GM21360 (cell line): ENCODE data around the gene TBK1.

Experiments
- ATAC-seq: cut with Tn5 transposase; IDR thresholded peaks from one replicate; pipeline ENCODE4 v1.9.1; 2021; ENCODE audit warnings: mild to moderate bottlenecking, moderate library complexity; ENCODE audit not compliant: unreplicated experiment

Gene TBK1

DNA sequence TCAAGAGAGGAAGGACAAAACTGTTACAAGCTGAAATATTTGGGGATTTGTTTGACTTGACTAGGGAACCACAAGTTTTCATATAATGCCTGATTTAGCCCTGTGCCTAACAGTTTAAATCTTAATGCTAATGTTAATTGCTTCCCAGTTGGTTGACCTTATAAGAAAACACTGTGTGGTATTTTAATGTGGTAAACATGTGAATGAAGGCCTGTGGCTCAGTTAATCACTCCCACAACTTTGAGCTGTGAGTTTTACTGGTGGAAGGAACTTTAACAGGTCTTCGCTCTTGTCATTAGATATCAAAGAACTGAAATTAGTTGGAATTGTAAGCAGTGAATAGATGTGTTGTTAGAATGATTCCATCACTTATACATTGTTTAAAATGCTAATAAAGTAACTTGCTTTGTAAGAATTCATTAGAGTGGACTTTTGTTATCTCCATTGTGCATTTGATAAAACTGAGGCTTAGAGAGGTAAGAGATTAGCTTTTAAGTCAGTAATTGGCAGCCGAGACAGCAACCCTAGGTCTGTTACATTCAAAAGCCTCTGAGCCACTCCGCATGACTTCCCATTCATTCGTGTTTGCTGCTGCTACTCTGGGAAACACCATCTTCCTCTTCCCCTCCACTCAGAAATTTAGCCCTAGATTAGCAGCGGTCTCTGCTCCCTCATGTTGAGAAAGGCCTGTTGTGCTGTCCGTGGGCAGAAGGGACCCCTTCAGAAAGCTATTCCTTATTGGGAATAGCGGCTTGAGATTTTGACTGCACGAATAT, 1.0 kb upstream of the TBK1 start:
- no peak for ATAC-seq

DNA sequence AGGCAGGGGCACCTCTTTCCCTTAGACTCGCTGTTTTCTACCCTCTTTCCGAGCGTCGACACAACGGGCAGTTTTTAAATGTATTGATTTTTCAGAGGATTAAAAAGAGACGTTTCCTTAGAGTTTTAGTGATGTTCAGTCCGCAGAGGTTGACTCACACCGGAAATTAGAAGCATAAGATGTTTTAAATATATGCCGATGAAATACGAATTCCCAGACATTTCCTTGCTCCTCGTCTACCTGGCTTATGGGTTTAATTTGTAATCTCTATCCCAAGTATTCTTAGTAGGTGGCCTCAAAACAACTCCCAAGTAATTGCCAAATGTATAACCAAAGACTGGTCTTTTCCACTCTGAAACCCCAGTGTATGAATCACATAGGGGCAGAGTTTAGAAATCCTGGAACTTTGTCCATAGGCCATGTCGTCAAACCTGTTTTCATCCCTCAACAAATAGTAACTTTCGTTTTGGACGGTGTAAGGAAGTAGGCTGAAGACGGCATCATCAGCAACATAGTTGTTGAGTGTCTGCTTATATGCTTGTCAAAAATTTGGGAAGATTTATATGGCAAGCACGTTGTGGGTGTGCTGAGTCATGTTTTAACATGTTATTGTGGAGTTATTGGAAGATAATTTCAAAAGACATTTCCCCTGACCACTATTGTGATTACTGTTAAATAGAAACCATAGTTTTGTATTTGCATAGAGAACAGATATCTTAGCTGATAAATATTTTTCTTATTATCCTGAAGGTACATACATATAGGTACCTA, 824 bp downstream of the TBK1 start:
- no peak for ATAC-seq

DNA sequence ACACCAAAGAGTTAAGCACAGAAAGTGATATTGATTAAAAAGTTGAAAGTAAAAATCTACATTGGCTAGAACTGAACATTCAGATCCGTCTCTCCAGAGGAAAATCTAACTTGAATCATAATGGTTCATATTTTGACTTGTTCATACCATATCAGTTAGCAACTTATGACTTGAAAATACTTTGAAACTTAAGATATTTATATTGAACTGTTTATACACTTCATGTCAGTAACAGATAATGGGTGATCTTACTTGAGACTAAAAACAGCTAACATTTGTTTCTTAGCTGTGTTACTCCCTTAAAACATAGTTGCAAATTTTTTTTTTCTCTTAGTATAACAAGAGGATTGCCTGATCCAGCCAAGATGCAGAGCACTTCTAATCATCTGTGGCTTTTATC, 3.6 kb downstream of the TBK1 start:
- ATAC-seq: no peak

DNA sequence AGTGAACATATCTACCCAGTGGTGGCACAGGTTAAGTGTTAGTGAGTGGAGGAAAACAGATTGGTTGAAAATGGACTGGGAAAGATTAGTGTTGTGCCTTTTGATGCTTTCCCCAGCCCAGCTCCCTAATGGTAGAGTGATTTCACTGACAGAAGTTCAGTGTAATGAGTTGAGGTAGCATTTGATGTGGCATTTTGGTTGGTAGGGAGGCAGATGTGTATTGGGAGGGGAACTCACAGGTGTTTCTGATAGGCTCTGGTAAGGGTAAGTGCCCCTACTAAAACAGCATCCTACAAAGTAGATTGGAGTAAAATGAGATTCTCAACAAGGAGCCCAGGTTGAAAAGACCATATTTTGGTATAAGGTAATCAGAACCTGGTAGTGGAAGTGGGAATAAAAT, 4.2 kb downstream of the TBK1 start:
- no peak for ATAC-seq

DNA sequence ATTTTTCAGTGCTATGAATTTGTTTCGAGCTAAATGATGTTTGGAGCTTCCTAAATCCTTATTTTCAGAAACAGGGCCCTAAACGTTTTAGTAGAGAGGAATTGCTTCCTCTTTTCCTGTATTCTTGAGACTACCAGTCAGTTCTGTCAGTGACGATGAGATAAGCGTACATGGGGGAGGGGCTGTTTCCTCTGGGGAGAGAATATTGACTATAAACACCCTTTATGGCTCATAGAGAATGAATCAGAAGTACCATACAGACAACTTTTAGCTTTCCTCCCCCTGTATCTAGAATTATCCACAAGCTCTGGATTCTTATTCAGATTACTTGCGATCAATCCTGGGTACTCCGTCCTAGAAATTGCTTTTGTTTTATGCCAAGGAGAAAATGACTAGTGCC, 5.1 kb downstream of the TBK1 start:
- no peak for ATAC-seq

DNA sequence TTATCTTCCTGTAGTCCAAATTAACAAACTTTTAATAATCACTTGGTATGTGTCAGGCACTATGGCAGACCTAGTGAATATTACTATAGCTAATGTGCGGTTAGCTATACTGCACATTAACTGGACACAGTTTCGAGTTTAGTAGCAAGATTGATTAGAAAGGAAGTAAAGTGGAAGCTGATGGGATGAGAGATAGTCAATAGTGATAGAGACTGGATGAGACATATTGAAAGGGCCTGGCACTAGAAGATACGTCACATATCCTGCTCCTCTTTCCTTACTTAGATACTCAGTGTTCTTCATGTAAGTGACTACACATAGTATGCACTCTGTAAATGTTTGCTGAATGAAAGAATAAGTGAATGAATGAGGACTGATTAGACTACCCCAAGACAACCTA, 5.5 kb downstream of the TBK1 start:
- no peak for ATAC-seq

DNA sequence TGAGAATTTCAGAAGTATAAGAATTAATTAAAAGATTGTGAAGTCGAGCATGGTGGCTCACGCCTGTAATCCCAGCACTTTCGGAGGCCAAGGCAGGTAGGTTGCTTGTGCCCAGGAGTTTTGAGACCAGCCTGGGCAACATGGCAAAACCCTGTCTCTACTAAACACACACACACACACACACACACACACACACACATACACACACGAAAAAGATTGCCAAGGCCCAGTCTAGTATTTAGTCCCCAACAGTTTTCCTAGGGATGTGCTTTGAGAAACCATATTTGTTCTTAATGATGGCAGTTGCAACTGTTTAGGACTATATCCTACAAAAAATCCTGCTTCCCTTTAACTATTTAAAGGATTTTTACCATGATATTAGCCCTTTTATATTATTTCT, 6.0 kb downstream of the TBK1 start:
- ATAC-seq: no peak

DNA sequence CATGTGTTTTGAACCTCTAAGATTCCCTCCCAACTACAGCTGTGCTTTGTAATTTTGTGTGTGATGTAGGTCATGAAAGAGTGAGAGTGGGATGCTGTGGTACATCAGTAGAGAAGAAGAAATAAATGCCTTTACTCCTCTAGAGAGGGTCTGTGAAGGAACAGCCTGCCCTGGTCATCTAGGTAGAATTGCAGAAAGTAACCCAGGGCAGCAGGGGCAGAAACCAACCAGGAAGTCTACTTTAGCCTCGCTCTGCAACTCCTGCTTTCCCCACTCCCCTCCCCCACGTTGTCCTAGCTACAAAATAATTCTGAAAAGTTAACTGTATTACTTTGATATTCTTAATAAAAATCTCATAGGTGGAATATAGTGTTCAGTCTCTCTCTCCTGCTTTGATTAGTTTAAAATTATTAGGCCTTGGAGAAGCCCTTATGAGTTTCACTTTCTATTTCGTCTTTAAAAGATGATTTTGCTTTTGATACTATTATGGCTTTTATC, 7.5 kb downstream of the TBK1 start:
- no peak for ATAC-seq

DNA sequence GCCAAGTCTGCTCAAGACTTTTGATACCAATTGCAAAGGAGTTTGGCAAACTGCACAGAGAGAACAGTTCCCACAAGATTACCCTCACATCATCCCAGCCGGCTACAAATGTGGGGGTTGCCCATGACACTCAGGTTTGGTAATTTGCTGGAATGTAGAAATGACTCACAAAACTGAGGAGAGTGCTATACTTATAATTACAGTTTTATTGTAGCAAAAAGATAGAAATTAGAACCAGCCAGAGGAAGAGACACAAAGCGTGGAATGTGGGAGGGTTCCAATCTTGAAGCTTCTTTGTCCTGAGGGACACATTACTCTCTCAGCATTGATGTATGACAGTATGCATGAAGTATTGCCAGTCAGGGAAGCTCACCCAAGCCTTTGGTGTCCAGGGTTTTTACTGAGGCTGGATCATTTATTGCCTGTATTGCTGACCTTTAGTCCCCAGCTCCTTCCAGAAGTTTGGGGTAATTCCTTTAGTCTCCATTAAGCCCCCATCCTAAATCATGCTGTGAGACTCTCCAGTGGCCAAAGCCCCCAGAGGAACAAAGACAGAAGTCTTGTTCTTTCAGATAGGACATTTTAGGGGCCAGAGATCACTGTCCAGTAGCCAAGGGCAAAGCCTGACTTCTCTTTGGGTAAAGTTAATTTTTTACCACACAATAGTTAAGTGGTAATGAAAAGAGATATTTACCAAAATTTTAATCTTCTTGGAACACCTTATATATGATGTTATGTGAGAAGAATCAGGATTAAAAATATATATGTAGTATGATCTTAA, 9.9 kb downstream of the TBK1 start:
- no peak for ATAC-seq

DNA sequence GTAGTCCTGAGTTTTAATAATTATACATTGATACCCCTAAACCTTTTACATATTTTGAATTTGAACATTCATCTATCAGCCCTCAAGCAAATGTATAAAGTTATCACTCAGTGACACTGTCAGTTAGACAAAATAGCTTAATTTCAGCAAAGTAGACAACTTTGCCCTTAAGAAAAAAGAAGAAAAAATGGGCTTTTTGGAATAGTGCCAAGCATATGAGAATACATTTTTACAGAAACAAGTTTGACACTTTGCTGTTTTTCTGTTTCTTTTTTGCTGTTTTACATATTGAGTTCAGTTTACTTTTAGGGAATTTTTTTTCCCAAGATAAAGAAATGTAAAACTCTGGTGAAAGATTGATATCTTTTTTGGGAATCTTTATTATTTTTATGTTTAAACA, 14.3 kb downstream of the TBK1 start:
- ATAC-seq: no peak

DNA sequence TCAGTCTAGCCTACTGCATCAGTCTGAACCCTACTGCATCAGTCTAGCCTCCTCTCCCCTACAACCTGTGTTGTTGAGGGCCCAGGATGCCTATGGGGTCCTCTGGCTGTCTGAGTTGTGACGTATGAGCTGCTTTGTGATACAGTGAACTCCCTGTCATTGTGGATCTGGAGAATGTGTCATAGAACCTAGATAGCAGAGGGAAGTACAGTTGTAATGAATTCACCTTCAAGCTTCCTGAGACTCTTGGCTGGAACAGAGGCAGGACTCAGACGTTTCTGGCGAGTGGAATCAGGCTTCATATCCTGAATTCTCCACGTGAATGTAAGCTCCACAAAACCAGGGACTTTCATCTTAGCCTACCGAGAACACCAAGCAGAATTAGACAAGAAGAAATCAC, 17.0 kb downstream of the TBK1 start:
- no peak for ATAC-seq

DNA sequence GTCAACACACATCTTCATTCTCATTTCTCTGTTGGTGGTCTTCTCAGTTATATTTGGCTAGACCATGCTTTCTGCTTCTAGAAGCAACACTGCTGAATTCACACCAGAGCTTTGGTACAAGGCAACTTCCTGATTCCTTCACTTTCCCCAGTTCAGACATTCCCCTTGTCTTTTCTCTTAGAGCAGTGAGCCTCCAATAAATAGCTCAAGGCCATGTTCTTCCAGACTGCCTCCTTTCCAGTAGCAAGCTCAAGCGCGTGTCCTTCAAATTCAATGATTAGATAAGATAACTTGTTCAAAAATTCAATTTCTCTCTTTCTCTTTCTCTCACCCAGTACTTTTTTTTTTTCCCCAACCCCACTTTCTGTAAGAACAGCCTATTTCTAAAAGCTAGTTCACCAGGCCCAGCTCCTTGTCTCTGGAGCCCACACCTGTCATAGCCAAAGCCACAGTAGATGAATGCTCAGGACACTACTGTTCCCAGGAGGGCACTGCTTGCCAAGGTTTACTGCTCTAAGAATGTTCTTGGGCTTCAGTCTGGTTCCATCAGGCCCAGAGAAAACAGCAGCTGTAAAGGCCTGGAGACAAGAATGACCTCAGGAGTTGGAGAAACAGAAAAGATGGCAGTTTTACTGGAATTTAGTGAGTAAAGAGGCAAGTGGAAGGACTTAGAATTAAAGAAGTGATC, 17.7 kb downstream of the TBK1 start:
- no peak for ATAC-seq

DNA sequence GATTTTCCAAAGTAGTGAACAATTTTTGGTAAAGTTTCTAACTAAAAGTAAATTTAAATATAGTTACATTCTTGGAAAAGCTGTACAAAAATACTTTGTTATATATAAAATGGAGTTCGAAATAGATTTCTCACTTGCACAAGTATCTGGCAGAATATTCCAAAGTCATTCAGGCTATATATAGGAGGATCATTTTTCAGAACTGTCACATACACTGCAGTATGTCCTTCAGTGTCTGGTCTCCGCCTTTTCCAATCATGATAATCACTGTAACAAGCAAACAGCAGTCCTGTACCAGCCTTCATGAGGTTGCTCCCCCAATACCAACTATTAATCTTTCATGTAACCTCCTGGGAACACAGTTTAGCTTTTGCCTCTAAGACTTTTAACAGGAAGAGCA, 18.6 kb downstream of the TBK1 start:
- ATAC-seq: no peak

DNA sequence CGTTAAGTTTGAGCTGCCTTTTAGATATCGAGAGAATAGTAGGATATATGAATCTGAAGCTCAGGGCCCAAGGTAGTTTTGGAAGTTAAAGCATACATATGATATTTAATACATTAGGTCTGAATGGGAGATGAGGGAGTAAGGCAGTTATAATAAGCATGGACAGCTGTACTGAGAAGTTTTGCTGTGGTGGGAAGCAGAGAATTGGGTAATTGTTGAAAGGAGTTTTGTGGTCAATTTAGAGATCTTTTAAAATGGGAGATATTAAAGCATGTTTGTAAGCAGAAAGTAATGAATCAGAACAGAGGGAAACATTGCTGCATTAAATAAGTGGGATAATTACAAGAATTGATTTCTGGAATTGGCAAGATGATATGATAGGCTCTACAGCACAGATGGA, 21.3 kb downstream of the TBK1 start:
- ATAC-seq: no peak

DNA sequence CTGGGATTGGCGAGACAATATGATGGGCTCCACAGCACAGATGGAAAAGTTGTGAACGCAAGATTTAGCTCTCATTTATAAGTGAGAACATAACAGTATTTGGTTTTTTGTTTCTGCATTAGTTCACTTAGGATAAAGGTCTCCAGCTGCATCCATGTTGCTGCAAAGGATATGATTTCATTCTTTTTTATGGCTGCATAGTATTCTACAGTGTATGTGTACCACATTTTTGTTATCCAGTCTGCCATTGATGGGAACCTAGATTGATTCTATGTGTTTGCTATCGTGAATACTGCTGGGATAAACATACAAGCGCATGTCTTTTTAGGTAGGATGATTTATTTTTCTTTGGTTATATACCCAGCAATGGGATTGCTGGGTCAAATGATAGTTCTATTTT, 23.6 kb downstream of the TBK1 start:
- no peak for ATAC-seq

DNA sequence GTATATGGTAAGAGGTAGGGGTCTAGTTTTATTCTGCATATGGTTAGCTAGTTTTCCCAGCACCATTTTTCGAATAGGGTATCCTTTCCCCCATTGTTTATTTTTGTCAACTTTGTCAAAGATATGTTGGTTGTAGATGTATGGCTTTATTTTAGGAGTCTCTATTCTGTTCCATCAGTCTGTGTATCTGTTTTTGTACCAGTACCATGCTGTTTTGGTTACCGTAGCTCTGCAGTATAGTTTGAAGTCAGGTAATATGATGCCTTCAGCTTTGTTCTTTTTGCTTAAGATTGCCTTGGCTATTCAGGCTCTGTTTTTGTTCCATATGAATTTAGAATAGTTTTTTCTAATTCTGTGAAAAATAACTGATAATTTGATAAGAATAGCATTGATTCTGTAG, 24.9 kb downstream of the TBK1 start:
- no peak for ATAC-seq

DNA sequence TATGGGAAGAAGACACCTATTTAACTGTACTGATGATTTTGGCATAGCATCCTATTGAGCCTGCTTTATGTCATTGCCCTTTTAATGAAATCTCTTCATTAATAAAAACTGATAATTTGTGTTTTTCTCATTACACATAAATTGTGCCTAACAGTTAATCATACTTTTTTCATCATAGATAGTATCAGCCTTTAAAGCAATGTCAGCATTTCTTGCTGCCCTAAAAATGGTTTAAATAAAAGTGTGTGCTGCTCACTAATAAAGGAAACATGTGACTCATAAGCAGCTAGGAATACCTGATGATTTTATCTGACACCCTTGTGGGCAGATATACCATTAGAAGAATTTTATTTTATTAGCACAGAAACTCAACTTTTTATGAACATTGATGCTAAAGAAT, 26.7 kb downstream of the TBK1 start:
- no peak for ATAC-seq

DNA sequence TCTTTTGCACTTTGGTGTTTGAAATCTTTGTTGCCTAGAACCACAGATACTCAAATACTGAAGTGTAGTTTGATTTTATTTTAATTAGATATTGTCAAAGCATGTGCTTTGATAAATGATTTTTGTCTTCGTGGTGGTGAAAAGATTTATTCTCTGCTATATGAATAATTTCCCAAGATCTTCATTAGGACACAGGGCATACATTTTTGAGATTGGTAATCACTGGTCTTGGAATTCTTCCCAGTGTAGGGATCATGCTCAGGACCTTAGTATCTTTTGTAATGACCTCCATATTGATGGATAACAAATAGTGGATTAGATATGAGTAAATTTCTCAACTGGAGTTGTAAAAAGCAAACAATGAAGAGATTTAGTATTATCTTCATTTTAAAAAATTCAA, 28.2 kb downstream of the TBK1 start:
- no peak for ATAC-seq

DNA sequence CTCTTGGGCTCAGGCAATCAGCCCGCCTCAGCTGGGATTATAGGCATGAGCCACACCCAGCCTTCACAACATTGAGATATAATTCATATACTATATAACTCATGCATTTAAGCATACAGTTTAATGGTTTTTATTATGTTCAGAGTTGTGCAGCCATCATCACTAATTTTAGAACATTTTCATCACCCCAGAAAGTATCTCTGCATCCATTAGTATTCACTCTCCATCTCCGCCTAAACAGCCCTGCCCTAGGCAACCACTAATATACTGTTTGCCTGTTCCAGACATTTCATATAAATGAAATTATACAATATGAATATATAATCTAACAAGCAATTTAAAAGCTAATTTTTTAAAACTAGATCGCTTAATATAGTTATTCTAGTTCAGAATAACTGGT, 34.7 kb downstream of the TBK1 start:
- ATAC-seq: no peak

DNA sequence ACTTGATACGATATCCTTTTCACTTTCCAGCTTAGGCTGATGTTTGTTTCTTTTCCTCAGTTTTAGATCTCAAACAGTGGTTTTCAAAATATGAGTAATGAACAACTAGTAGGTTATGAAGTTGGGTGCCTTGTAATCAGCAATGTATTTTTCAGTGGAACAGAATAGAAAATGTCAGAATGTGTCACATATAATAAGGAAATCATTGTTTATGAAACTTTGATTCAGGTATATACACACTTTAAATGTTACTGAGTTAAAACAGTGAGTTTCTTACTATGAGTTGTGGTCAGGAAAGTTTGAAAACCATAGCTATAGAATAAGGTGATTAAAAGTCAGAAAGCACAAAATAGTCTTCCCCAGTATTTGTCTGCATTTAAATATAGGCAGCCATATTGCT, 39.8 kb downstream of the TBK1 start:
- ATAC-seq: no peak

DNA sequence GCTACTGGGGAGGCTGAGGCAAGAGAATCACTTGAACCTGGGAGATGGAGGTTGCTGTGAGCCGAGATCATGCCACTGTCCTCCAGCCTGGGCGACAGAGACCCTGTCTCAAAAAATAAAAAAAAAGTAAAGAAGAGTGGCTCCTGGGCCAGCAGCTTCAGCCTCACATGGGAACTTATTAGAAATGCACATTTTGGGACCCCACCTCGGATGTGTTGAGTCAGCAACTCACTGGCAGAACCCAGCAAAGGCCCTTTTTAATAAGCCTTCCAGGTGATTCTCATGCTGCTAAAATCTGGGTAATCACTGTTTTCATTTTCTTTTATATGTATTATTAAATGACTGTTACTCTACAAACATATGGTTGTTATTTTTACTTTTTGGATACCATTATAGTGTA, 41.6 kb downstream of the TBK1 start:
- no peak for ATAC-seq
